ENCODE data around the gene EIF2AK2. TPM values are rescaled to one million over a fixed set of nuclear protein-coding genes. Genes with fewer than 3 reads are reported as not detected.

Gene EIF2AK2
- total and polyA plus RNA-seq, 4 donors: 7.5 to 40.1 (median 19.9) TPM

DNA sequence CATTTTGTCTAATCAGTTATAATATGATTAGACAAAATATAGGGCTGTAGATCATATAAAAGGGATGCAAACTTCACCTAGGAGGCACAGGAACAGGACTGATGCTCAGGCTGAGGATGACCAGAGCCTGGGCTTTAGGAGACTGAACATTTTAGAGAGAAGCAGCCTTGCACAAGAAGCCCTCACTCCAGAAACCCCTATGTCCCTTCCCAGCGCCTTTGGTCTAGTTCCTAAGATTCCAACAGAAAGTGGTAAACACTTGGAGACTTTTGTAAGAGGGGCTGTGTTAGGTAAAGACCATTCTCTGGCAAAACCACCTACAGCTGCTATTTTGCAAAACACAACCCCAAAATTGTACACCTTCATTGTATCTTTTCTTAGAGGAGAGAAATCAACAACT lies 39.2 kb downstream of the EIF2AK2 start:
- peaks cover 16 to 34% (median 26%) of the 10 kb centered on the region in 4 donors for H3K36me3 ChIP-seq (ENCODE audit: control insufficient read depth in 4 of 4, insufficient read depth in 4 of 4, low read length in 4 of 4)
- H3K4me3 ChIP-seq: no peak overlapping the region
- ATAC-seq (ENCODE audit: insufficient read depth, low FRiP score) (no peak), DNase-seq (no peak)
- TF ChIP-seq, protein P1, sequence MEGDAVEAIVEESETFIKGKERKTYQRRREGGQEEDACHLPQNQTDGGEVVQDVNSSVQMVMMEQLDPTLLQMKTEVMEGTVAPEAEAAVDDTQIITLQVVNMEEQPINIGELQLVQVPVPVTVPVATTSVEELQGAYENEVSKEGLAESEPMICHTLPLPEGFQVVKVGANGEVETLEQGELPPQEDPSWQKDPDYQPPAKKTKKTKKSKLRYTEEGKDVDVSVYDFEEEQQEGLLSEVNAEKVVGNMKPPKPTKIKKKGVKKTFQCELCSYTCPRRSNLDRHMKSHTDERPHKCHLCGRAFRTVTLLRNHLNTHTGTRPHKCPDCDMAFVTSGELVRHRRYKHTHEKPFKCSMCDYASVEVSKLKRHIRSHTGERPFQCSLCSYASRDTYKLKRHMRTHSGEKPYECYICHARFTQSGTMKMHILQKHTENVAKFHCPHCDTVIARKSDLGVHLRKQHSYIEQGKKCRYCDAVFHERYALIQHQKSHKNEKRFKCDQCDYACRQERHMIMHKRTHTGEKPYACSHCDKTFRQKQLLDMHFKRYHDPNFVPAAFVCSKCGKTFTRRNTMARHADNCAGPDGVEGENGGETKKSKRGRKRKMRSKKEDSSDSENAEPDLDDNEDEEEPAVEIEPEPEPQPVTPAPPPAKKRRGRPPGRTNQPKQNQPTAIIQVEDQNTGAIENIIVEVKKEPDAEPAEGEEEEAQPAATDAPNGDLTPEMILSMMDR (IDR thresholded peaks at IDR 0.05; ENCODE audit: control extremely low read depth, extremely low read depth): no peak
- no peaks in the 10 kb centered on the region for H3K9me3 ChIP-seq (ENCODE audit: control insufficient read depth in 4 of 4, insufficient read depth in 3 of 4, low read length in 3 of 4)
- 78 to 92% methylated on average over 1 of the region's 1 CpG for WGBS, 2 donors
- no peak overlapping the region for H3K27ac ChIP-seq (ENCODE audit: low read depth in 1 of 2, low read length in 1 of 2)
- H3K27me3 ChIP-seq (ENCODE audit: control insufficient read depth in 3 of 3, insufficient read depth in 3 of 3, low read length in 2 of 3): no peaks in the 10 kb centered on the region
- no peak overlapping the region for H3K9ac ChIP-seq (ENCODE audit: insufficient read depth in 1 of 2, low read length in 2 of 2)
- no peaks in the 10 kb centered on the region for H3K4me1 ChIP-seq (ENCODE audit: control insufficient read depth in 5 of 5, insufficient read depth in 5 of 5, low read length in 5 of 5)

DNA sequence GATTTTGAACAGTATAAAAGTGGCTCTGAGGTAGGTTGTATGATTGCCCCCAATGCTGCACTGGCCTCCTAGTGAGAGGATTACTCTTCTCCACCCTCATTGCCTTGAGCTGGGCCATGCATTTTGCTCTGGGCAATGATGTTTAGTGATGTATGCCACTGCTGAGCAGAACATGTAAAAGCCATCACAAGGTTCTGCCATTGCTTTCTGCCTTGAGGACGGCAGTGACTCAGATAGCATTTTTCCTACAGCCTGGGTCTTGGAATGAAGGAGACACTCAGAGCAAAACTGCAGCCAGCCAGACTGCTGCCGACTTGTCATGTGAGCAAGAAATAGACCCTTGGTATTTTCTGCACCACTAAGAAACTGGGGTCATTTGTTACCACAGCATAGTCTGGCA lies 44.8 kb downstream of the EIF2AK2 start:
- H3K27me3 ChIP-seq (ENCODE audit: control insufficient read depth in 3 of 3, insufficient read depth in 3 of 3, low read length in 2 of 3): no peaks in the 10 kb centered on the region
- no peak overlapping the region for H3K9ac ChIP-seq (ENCODE audit: insufficient read depth in 1 of 2, low read length in 2 of 2)
- peaks cover 20 to 35% (median 26%) of the 10 kb centered on the region in 4 donors for H3K36me3 ChIP-seq (ENCODE audit: control insufficient read depth in 4 of 4, insufficient read depth in 4 of 4, low read length in 4 of 4)
- TF ChIP-seq, protein P1 (IDR thresholded peaks at IDR 0.05; ENCODE audit: control extremely low read depth, extremely low read depth): no peak
- H3K9me3 ChIP-seq (ENCODE audit: control insufficient read depth in 4 of 4, insufficient read depth in 3 of 4, low read length in 3 of 4): no peaks in the 10 kb centered on the region
- DNase-seq (no peak), ATAC-seq (ENCODE audit: insufficient read depth, low FRiP score) (no peak)
- 71 to 73% methylated on average over 2 of the region's 2 CpGs for WGBS, 2 donors
- no peak overlapping the region for H3K27ac ChIP-seq (ENCODE audit: low read depth in 1 of 2, low read length in 1 of 2)
- H3K4me1 ChIP-seq (ENCODE audit: control insufficient read depth in 5 of 5, insufficient read depth in 5 of 5, low read length in 5 of 5): no peaks in the 10 kb centered on the region
- no peak overlapping the region for H3K4me3 ChIP-seq

DNA sequence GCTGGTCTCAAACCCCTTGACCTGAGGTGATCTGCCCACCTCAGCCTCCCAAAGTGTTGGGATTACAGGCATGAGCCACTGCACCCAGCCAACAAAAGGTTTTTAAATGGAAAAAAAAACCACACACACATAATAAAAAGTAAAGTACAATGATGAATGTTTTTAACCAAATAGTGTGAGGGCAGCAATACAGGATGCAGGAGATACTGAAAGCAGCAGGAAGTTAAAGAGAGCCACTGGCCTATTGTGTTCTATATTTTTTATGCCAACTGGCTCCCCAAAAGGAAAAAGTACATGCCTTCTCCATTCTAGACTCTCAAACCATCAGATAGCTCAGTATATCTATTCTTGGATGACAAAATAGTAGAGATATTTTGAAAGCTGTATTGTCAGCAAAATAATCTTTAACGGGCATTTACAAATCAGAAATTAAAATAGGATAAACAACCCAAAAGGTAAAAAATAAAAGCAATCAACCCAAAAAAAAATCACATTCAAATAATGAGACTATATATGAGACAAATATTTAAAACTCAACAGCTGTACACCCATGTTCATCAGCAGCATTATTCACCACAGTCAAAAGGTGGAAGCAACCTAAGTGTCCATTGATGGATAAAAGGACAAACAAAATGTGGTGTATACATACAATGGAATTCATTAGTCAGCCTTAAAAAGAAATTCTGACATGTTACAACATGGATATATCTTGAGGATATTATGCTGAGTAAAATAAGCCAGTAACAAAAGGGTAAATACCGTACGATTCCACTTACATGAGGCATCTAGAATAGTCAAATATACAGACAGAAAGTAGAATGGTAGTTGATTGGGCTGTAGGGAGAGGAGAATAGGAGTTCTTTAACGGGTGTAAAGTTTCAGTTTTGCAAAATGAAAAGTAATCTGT lies 46.2 kb downstream of the EIF2AK2 start:
- DNase-seq: no peak
- Histone ChIP-seq H3K36me3 (ENCODE audit: control insufficient read depth in 4 of 4, insufficient read depth in 4 of 4, low read length in 4 of 4) (peaks cover 19 to 34% (median 27%) of the 10 kb centered on the region in 4 donors), H3K27ac (ENCODE audit: low read depth in 1 of 2, low read length in 1 of 2) (no peak overlapping the region), H3K4me3 (no peak overlapping the region), H3K4me1 (ENCODE audit: control insufficient read depth in 5 of 5, insufficient read depth in 5 of 5, low read length in 5 of 5) (no peaks in the 10 kb centered on the region), H3K9me3 (ENCODE audit: control insufficient read depth in 4 of 4, insufficient read depth in 3 of 4, low read length in 3 of 4) (no peaks in the 10 kb centered on the region), H3K27me3 (ENCODE audit: control insufficient read depth in 3 of 3, insufficient read depth in 3 of 3, low read length in 2 of 3) (no peaks in the 10 kb centered on the region), H3K9ac (ENCODE audit: insufficient read depth in 1 of 2, low read length in 2 of 2) (no peak overlapping the region)
- 95 to 96% methylated on average over 4 of the region's 4 CpGs for WGBS, 2 donors
- ATAC-seq (ENCODE audit: insufficient read depth, low FRiP score): no peak
- TF ChIP-seq, protein P1 (IDR thresholded peaks at IDR 0.05; ENCODE audit: control extremely low read depth, extremely low read depth): no peak

All from lung (tissue), 12 donors.